NT2/D1 (cell line): ENCODE results near the gene CYP4F3.

Experiments
- DNase-seq: peaks from one replicate; pipeline ENCODE4 v3.0.0-alpha.2; 2011; ENCODE audit warnings: low read depth, low spot score
- H3K27me3 ChIP-seq: 2 replicates; pipeline ENCODE4 v1.6.0; 2011; ENCODE audit warnings: mild to moderate bottlenecking; ENCODE audit not compliant: insufficient read length, insufficient read depth
- H3K36me3 ChIP-seq: 2 replicates; pipeline ENCODE4 v1.6.1; 2011; ENCODE audit warnings: mild to moderate bottlenecking, low read length, mixed read lengths; ENCODE audit not compliant: insufficient read depth, insufficient read length
- H3K4me1 ChIP-seq: 2 replicates; pipeline ENCODE4 v1.5.1; 2011; ENCODE audit not compliant: insufficient read depth, insufficient read length
- H3K4me3 ChIP-seq: 2 replicates; pipeline ENCODE4 v1.5.1; 2011; ENCODE audit warnings: low read depth; ENCODE audit not compliant: insufficient read length
- H3K9ac ChIP-seq: 2 replicates; pipeline ENCODE4 v1.6.0; 2011; ENCODE audit warnings: low read depth; ENCODE audit not compliant: insufficient read length
- H3K9me3 ChIP-seq: 2 replicates; pipeline ENCODE4 v1.5.1; 2011; ENCODE audit warnings: mild to moderate bottlenecking, low read length; ENCODE audit not compliant: insufficient read depth
- SUZ12 ChIP-seq: IDR thresholded peaks from 2 replicates; pipeline ENCODE4 v1.6.1; 2011; ENCODE audit not compliant: insufficient read length, insufficient read depth; ENCODE audit errors: extremely low read depth
- YY1 ChIP-seq: IDR thresholded peaks from 2 replicates; pipeline ENCODE4 v1.6.1; 2011; ENCODE audit not compliant: insufficient read length, insufficient read depth
- ZNF274 ChIP-seq: IDR thresholded peaks from 2 replicates; pipeline ENCODE4 v1.6.1; 2011; ENCODE audit warnings: mild to moderate bottlenecking, low read depth, low read length

Gene CYP4F3

GRCh38 chr19:15680478-15681322 is 40.0 kb downstream of the CYP4F3 start:
- Histone ChIP-seq H3K27me3 (peaks cover 74% of the 10 kb centered on the region), H3K4me3 (no peak overlapping the region), H3K9me3 (no peaks in the 10 kb centered on the region), H3K4me1 (no peaks in the 10 kb centered on the region), H3K36me3 (no peaks in the 10 kb centered on the region), H3K9ac (no peak overlapping the region)
- no peak for DNase-seq
- TF ChIP-seq YY1: no peak

GRCh38 chr19:15683411-15683810 is 42.7 kb downstream of the CYP4F3 start:
- DNase-seq: no peak
- no peaks in the 10 kb centered on the region for H3K36me3 ChIP-seq
- H3K27me3 ChIP-seq: peaks cover 71% of the 10 kb centered on the region
- no peaks in the 10 kb centered on the region for H3K4me1 ChIP-seq
- H3K9ac ChIP-seq: no peak overlapping the region
- TF ChIP-seq ZNF274 (no peak), YY1 (no peak), SUZ12 (no peak)
- no peaks in the 10 kb centered on the region for H3K9me3 ChIP-seq
- H3K4me3 ChIP-seq: no peak overlapping the region

DNA sequence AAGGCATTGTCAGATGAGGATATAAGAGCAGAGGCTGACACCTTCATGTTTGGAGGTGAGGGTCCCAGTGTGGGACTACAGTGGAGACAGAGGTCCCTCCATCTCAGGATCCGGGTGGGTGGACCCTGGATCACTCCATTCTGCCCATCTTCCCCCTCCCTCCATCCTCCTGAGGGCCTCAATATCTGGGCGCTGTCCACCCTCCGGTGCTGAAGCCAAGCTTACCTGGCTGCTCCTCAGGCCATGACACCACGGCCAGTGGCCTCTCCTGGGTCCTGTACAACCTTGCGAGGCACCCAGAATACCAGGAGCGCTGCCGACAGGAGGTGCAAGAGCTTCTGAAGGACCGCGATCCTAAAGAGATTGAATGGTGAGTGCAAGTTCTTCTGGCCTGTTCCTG is 44.1 kb downstream of the CYP4F3 start:
- Histone ChIP-seq H3K4me3 (no peak overlapping the region), H3K9ac (no peak overlapping the region), H3K9me3 (no peaks in the 10 kb centered on the region), H3K36me3 (no peaks in the 10 kb centered on the region), H3K4me1 (no peaks in the 10 kb centered on the region), H3K27me3 (peaks cover 57% of the 10 kb centered on the region)
- DNase-seq: no peak
- TF ChIP-seq YY1: no peak
- no peak for TF ChIP-seq SUZ12
- no peak for TF ChIP-seq ZNF274

GRCh38 chr19:15696654-15697194 is 56.0 kb downstream of the CYP4F3 start:
- Histone ChIP-seq H3K9me3 (peaks cover 6% of the 10 kb centered on the region; the same call in 1 of the 2 replicates), H3K4me1 (no peaks in the 10 kb centered on the region), H3K36me3 (no peaks in the 10 kb centered on the region), H3K27me3 (no peaks in the 10 kb centered on the region), H3K4me3 (no peak overlapping the region), H3K9ac (no peak overlapping the region)
- no peak for TF ChIP-seq YY1
- TF ChIP-seq SUZ12: no peak
- no peak for TF ChIP-seq ZNF274
- no peak for DNase-seq

GRCh38 chr19:15701757-15702533 is 61.2 kb downstream of the CYP4F3 start:
- Histone ChIP-seq H3K9ac (no peak overlapping the region), H3K9me3 (peaks cover 8% of the 10 kb centered on the region; the same call in 1 of the 2 replicates), H3K36me3 (no peaks in the 10 kb centered on the region), H3K4me3 (no peak overlapping the region), H3K4me1 (no peaks in the 10 kb centered on the region), H3K27me3 (no peaks in the 10 kb centered on the region)
- no peak for DNase-seq
- TF ChIP-seq SUZ12 (no peak), YY1 (no peak), ZNF274 (no peak)

DNA sequence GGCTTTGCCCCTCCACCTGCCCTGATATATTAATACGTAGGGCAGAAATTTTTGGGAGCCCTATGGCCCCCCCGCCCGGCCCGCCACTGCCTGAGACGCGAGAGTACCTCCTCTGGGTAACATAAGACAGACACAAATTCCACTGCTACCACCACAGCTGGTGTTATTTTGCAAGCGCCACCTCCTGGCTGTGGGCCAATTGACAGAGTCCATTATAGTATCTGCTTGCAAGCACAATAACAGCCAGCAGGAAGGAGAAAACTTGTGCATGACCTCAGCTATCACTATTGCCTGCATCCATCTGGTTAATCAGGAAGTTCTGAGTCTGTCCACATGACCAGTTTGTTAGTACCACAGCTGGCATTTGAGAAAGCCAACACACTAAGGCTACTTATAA is 61.8 kb downstream of the CYP4F3 start:
- Histone ChIP-seq H3K27me3 (no peaks in the 10 kb centered on the region), H3K4me1 (no peaks in the 10 kb centered on the region), H3K9ac (no peak overlapping the region), H3K36me3 (no peaks in the 10 kb centered on the region), H3K9me3 (peaks cover 8% of the 10 kb centered on the region; the same call in 1 of the 2 replicates), H3K4me3 (no peak overlapping the region)
- no peak for DNase-seq
- TF ChIP-seq YY1 (no peak), SUZ12 (no peak), ZNF274 (no peak)
